Vagina (tissue), 2 donors: ENCODE results near the gene CYP2E1. TPM values are rescaled to one million over a fixed set of nuclear protein-coding genes. Genes with fewer than 3 reads are reported as not detected.
"Not testable (repeated sequence)": the region's sequence is repeated elsewhere in the genome, so short reads cannot be mapped to it uniquely, and the experiment has no call there.

Experiments
- DNase-seq, 2 donors: peaks; one replicate each; pipeline ENCODE4 v3.0.0-alpha.2; 2017; ENCODE audit errors: extremely low spot score in 2 of 2
- H3K27ac ChIP-seq: fragments of 200-600 bp; sonication (generic); one replicate; pipeline ENCODE4 v1.5.1; 2019
- H3K27me3 ChIP-seq: fragments of 200-600 bp; sonication (generic); one replicate; pipeline ENCODE4 v1.5.1; 2019
- H3K36me3 ChIP-seq, 2 donors: fragments of 200-600 bp; sonication (generic); one replicate each; pipeline ENCODE4 v1.5.1; 2017 to 2019
- H3K4me1 ChIP-seq: fragments of 200-600 bp; sonication (generic); one replicate; pipeline ENCODE4 v1.5.1; 2019
- H3K4me3 ChIP-seq, 2 donors: fragments of 200-600 bp; sonication (generic); 1 replicate in 1 of 2; 2 replicates in 1 of 2; pipeline ENCODE4 v1.5.1; 2016 to 2019
- H3K9me3 ChIP-seq: fragments of 200-600 bp; sonication (generic); one replicate; pipeline ENCODE4 v1.5.1; 2019
- CTCF ChIP-seq, 3 experiments: fragments of 450-650 bp in 2 of 3; fragments of 200-600 bp in 1 of 3; sonication (generic) in 1 of 3; IDR thresholded peaks; one replicate each; pipeline ENCODE4 v1.5.1; 2017 to 2019; ENCODE audit warnings: antibody characterized with exemption in 3 of 3, mild to moderate bottlenecking in 2 of 3, moderate library complexity in 2 of 3
- POLR2A ChIP-seq, 2 donors: fragments of 450-650 bp; IDR thresholded peaks; one replicate each; pipeline ENCODE4 v1.6.1; 2017; ENCODE audit warnings: antibody characterized with exemption in 2 of 2, mild to moderate bottlenecking in 2 of 2, moderate library complexity in 2 of 2
- POLR2AphosphoS5 ChIP-seq, 2 donors: sonication (generic); formaldehyde crosslinking; IDR thresholded peaks; one replicate each; pipeline ENCODE4 v1.9.0; 2017; ENCODE audit warnings: antibody characterized with exemption in 2 of 2, mild to moderate bottlenecking in 2 of 2, low read depth in 1 of 2; ENCODE audit not compliant: insufficient read depth in 1 of 2
- intact Hi-C: fragments of 100-400 bp; cut with DNase I; formaldehyde crosslinking; loops from one replicate; pipeline ENCODE4 v1.15.1; 2023
- total RNA-seq: library from RNA; depleted of rRNA; stranded (reverse); fragments of >200 nt; gene quantifications from one replicate; pipeline ENCODE4 v1.2.3, GENCODE V29; 2016

CYP2E1 gene
- total RNA-seq, 1 donor from 2014 or later: 2.9 TPM

GRCh38 chr10:133567119-133567518, 40.0 kb downstream of the CYP2E1 start:
- Histone ChIP-seq H3K9me3 (no peaks in the 10 kb centered on the region), H3K27me3 (no peaks in the 10 kb centered on the region), H3K4me3 (no peak overlapping the region), H3K4me1 (no peaks in the 10 kb centered on the region), H3K36me3 (no peaks in the 10 kb centered on the region), H3K27ac (no peak overlapping the region)
- no peak for DNase-seq
- TF ChIP-seq CTCF (IDR thresholded peaks at IDR 0.05) (no peak), POLR2AphosphoS5 (IDR thresholded peaks at IDR 0.05; ENCODE audit: insufficient read depth in 1 of 2, low read depth in 1 of 2) (no peak), POLR2A (IDR thresholded peaks at IDR 0.05) (no peak)
- intact Hi-C loops: no loop called here

GRCh38 chr10:133567609-133568286, 40.6 kb downstream of the CYP2E1 start:
- no peaks in the 10 kb centered on the region for H3K36me3 ChIP-seq
- H3K27me3 ChIP-seq: no peaks in the 10 kb centered on the region
- intact Hi-C loops: no loop called here
- H3K4me3 ChIP-seq: no peak overlapping the region
- H3K9me3 ChIP-seq: no peaks in the 10 kb centered on the region
- no peaks in the 10 kb centered on the region for H3K4me1 ChIP-seq
- no peak for DNase-seq
- TF ChIP-seq CTCF (IDR thresholded peaks at IDR 0.05) (no peak), POLR2AphosphoS5 (IDR thresholded peaks at IDR 0.05; ENCODE audit: insufficient read depth in 1 of 2, low read depth in 1 of 2) (no peak), POLR2A (IDR thresholded peaks at IDR 0.05) (no peak)
- H3K27ac ChIP-seq: no peak overlapping the region

- Histone ChIP-seq H3K4me3 (no peak overlapping the region), H3K36me3 (no peaks in the 10 kb centered on the region), H3K9me3 (no peaks in the 10 kb centered on the region), H3K27me3 (no peaks in the 10 kb centered on the region), H3K27ac (no peak overlapping the region), H3K4me1 (no peaks in the 10 kb centered on the region)
- no peak for DNase-seq
- intact Hi-C loops: no loop called here
- TF ChIP-seq CTCF (IDR thresholded peaks at IDR 0.05): no peak
- no peak for TF ChIP-seq POLR2AphosphoS5 (IDR thresholded peaks at IDR 0.05; ENCODE audit: insufficient read depth in 1 of 2, low read depth in 1 of 2)
- no peak for TF ChIP-seq POLR2A (IDR thresholded peaks at IDR 0.05)
Observed at GRCh38 chr10:133568287-133568614, 41.1 kb downstream of the CYP2E1 start.

- DNase-seq, intact Hi-C loops: not testable (repeated sequence)
Observed at GRCh38 chr10:133568831-133569527, 41.8 kb downstream of the CYP2E1 start.

GRCh38 chr10:133569801-133570200, 42.6 kb downstream of the CYP2E1 start:
- H3K27me3 ChIP-seq, DNase-seq, H3K9me3 ChIP-seq, H3K27ac ChIP-seq, H3K36me3 ChIP-seq, H3K4me3 ChIP-seq, H3K4me1 ChIP-seq, intact Hi-C loops: not testable (repeated sequence)

More at GRCh38 chr10:133568831-133569527, 41.8 kb downstream of the CYP2E1 start:
- H3K4me3 ChIP-seq, H3K9me3 ChIP-seq, H3K4me1 ChIP-seq, H3K36me3 ChIP-seq, H3K27ac ChIP-seq, H3K27me3 ChIP-seq: not testable (repeated sequence)

- DNase-seq, H3K4me1 ChIP-seq, H3K9me3 ChIP-seq, H3K36me3 ChIP-seq, H3K27ac ChIP-seq, intact Hi-C loops, H3K4me3 ChIP-seq, H3K27me3 ChIP-seq: not testable (repeated sequence)
Observed at GRCh38 chr10:133572055-133572454, 44.9 kb downstream of the CYP2E1 start.

GRCh38 chr10:133573460-133573859, 46.3 kb downstream of the CYP2E1 start:
- H3K36me3 ChIP-seq, H3K27ac ChIP-seq, H3K27me3 ChIP-seq, DNase-seq, H3K4me3 ChIP-seq, H3K9me3 ChIP-seq, H3K4me1 ChIP-seq, intact Hi-C loops: not testable (repeated sequence)

- H3K36me3 ChIP-seq, H3K9me3 ChIP-seq, H3K4me3 ChIP-seq, H3K4me1 ChIP-seq, DNase-seq, intact Hi-C loops, H3K27ac ChIP-seq, H3K27me3 ChIP-seq: not testable (repeated sequence)
Observed at GRCh38 chr10:133577037-133577436, 49.9 kb downstream of the CYP2E1 start.
